H1 (cell line): ENCODE results near the gene DDX60. TPM values are rescaled to one million over a fixed set of nuclear protein-coding genes. Genes with fewer than 3 reads are reported as not detected.

Experiments
- CTCF ChIA-PET: fragments of 300-600 bp; sonication (Branson Sonifier 250); formaldehyde crosslinking; loops from one replicate; lab custom pipeline; 2021; ENCODE audit not compliant: partially characterized antibody; lab: Charles Lee
- POLR2A ChIA-PET: fragments of 300-600 bp; sonication (Branson Sonifier 250); formaldehyde crosslinking; loops from one replicate; lab custom pipeline; 2021; ENCODE audit warnings: inconsistent platforms; ENCODE audit not compliant: partially characterized antibody; lab: Charles Lee
- DNase-seq, 2 experiments: peaks; one replicate each; pipeline versions ENCODE4 v3.0.0 to v3.0.0-alpha.2; 2010 to 2022; ENCODE audit warnings: low spot score in 2 of 2, low read depth in 1 of 2, mixed read lengths in 1 of 2
- FAIRE-seq: peaks from 2 replicates; lab custom pipeline; 2011; peaks lifted over from hg19 to GRCh38; lab: Jason Lieb, UNC
- H2AFZ ChIP-seq: 2 replicates; pipeline ENCODE4 v1.8.1; 2012; ENCODE audit warnings: low read length, inconsistent platforms
- H2AK5ac ChIP-seq: 2 replicates; pipeline ENCODE4 v1.6.1; 2013; ENCODE audit warnings: low read depth, low read length
- H2BK120ac ChIP-seq: replicated peaks from 2 replicates; pipeline ENCODE3; 2013; ENCODE audit warnings: low read depth, low read length, inconsistent platforms
- H2BK12ac ChIP-seq: 2 replicates; pipeline ENCODE4 v1.6.1; 2013; ENCODE audit warnings: low read depth, low read length
- H2BK15ac ChIP-seq: 2 replicates; pipeline ENCODE4 v1.6.1; 2013; ENCODE audit warnings: low read length
- H2BK20ac ChIP-seq: 2 replicates; pipeline ENCODE4 v1.6.1; 2013; ENCODE audit warnings: low read length
- H2BK5ac ChIP-seq: 2 replicates; pipeline ENCODE4 v1.6.1; 2013; ENCODE audit warnings: low read depth, low read length
- H3K14ac ChIP-seq: 2 replicates; pipeline ENCODE4 v1.6.1; 2013; ENCODE audit warnings: inconsistent platforms; ENCODE audit not compliant: insufficient read length
- H3K18ac ChIP-seq: 2 replicates; pipeline ENCODE4 v1.6.1; 2013; ENCODE audit warnings: low read length; ENCODE audit errors: extremely low read depth
- H3K23ac ChIP-seq: 2 replicates; pipeline ENCODE4 v1.6.1; 2013; ENCODE audit warnings: inconsistent platforms; ENCODE audit not compliant: insufficient read length
- H3K23me2 ChIP-seq: 2 replicates; pipeline ENCODE4 v1.6.1; 2013; ENCODE audit warnings: low read depth, low read length
- H3K27ac ChIP-seq: 2 replicates; pipeline ENCODE4 v1.6.1; 2011; ENCODE audit warnings: low read depth, low read length, inconsistent platforms
- H3K27me3 ChIP-seq, 4 experiments: replicated peaks in 1 of 4; 1 replicate in 1 of 4; 2 replicates in 3 of 4; pipeline versions ENCODE4 v1.6.1 to v1.8.1; 2011 to 2013; ENCODE audit warnings: low read length in 3 of 4, mild to moderate bottlenecking in 3 of 4, inconsistent platforms in 2 of 4, mixed read lengths in 2 of 4, moderate library complexity in 1 of 4; ENCODE audit not compliant: control insufficient read depth in 3 of 4, insufficient read depth in 3 of 4; ENCODE audit errors: extremely low read depth in 1 of 4
- H3K36me3 ChIP-seq, 4 experiments: 2 replicates each; pipeline versions ENCODE4 v1.6.1 to v1.8.1; 2011 to 2013; ENCODE audit warnings: mild to moderate bottlenecking in 4 of 4, low read length in 3 of 4, moderate library complexity in 2 of 4, control low read depth in 1 of 4, inconsistent platforms in 1 of 4; ENCODE audit not compliant: insufficient read depth in 4 of 4, control insufficient read depth in 2 of 4
- H3K4ac ChIP-seq: replicated peaks from 2 replicates; pipeline ENCODE3; 2013; ENCODE audit warnings: low read length, low read depth, mixed read lengths, inconsistent platforms; ENCODE audit not compliant: insufficient read length
- H3K4me1 ChIP-seq, 4 experiments: replicated peaks in 1 of 4; 1 replicate in 1 of 4; 2 replicates in 3 of 4; pipeline versions ENCODE4 v1.6.1 to v1.8.1; 2011 to 2013; ENCODE audit warnings: low read length in 3 of 4, inconsistent platforms in 2 of 4, mixed read lengths in 1 of 4; ENCODE audit not compliant: insufficient read depth in 4 of 4, control insufficient read depth in 3 of 4
- H3K4me2 ChIP-seq, 2 experiments: 2 replicates each; pipeline versions ENCODE4 v1.6.1 to v1.8.1; 2011 to 2013; ENCODE audit warnings: low read depth in 2 of 2, low read length in 2 of 2, control low read depth in 1 of 2, inconsistent platforms in 1 of 2, mild to moderate bottlenecking in 1 of 2; ENCODE audit not compliant: insufficient read depth in 1 of 2
- H3K4me3 ChIP-seq, 4 experiments: fragments of 200-600, 300-600 bp in 1 of 4; sonication (generic), shearing (Covaris generic), sonication (Bioruptor Twin) in 1 of 4; 2 replicates each; pipeline versions ENCODE4 v1.5.1 to v1.8.1; 2011 to 2016; ENCODE audit warnings: low read length in 4 of 4, low read depth in 3 of 4, control low read depth in 2 of 4, inconsistent platforms in 2 of 4, mild to moderate bottlenecking in 2 of 4, mixed read lengths in 1 of 4, moderate library complexity in 1 of 4; ENCODE audit not compliant: insufficient read depth in 2 of 4; ENCODE audit errors: extremely low read depth in 1 of 4
- H3K56ac ChIP-seq: replicated peaks from 2 replicates; pipeline ENCODE3; 2013; ENCODE audit warnings: low read depth, mild to moderate bottlenecking, mixed read lengths, low read length, inconsistent platforms; ENCODE audit not compliant: insufficient read length
- H3K79me1 ChIP-seq: 2 replicates; pipeline ENCODE4 v1.6.1; 2013; ENCODE audit warnings: low read depth, low read length, control low read depth
- H3K79me2 ChIP-seq, 2 experiments: 2 replicates each; pipeline versions ENCODE4 v1.6.1 to v1.8.1; 2012 to 2013; ENCODE audit warnings: low read length in 2 of 2, mild to moderate bottlenecking in 2 of 2, inconsistent platforms in 1 of 2; ENCODE audit not compliant: insufficient read depth in 2 of 2, control insufficient read depth in 1 of 2
- H3K9ac ChIP-seq, 4 experiments: replicated peaks in 1 of 4; 1 replicate in 1 of 4; 2 replicates in 3 of 4; pipeline versions ENCODE4 v1.6.1 to v1.8.1; 2011 to 2013; ENCODE audit warnings: low read depth in 3 of 4, low read length in 3 of 4, control low read depth in 2 of 4, mild to moderate bottlenecking in 2 of 4, moderate library complexity in 2 of 4, inconsistent platforms in 1 of 4; ENCODE audit errors: extremely low read depth in 1 of 4
- H3K9me3 ChIP-seq, 2 experiments: 2 replicates each; pipeline versions ENCODE4 v1.6.1 to v1.8.1; 2012 to 2013; ENCODE audit warnings: mild to moderate bottlenecking in 2 of 2, moderate library complexity in 2 of 2, control low read depth in 1 of 2, inconsistent platforms in 1 of 2, low read depth in 1 of 2, low read length in 1 of 2, mixed read lengths in 1 of 2; ENCODE audit not compliant: insufficient read depth in 2 of 2
- H4K20me1 ChIP-seq, 2 experiments: replicated peaks in 1 of 2; 2 replicates each; pipeline versions ENCODE3 to v1.8.1; 2011 to 2013; ENCODE audit warnings: inconsistent platforms in 2 of 2, low read length in 2 of 2, mild to moderate bottlenecking in 1 of 2; ENCODE audit not compliant: insufficient read depth in 2 of 2, control insufficient read depth in 1 of 2
- H4K5ac ChIP-seq: 2 replicates; pipeline ENCODE4 v1.6.1; 2013; ENCODE audit warnings: low read length, low read depth, mixed read lengths, inconsistent platforms; ENCODE audit not compliant: insufficient read length
- H4K8ac ChIP-seq: 2 replicates; pipeline ENCODE4 v1.8.0; 2013; ENCODE audit warnings: mild to moderate bottlenecking, moderate library complexity, low read length, inconsistent platforms; ENCODE audit not compliant: insufficient read depth; ENCODE audit errors: extremely low read depth
- H4K91ac ChIP-seq: replicated peaks from 2 replicates; pipeline ENCODE3; 2013; ENCODE audit warnings: low read length, mixed read lengths, inconsistent platforms; ENCODE audit not compliant: insufficient read length
- PHF8 ChIP-seq: fragments of 200-600 bp; sonication (generic); conservative IDR thresholded peaks from 2 replicates; pipeline ENCODE4 v1.7.1; 2012; ENCODE audit warnings: low read depth, mild to moderate bottlenecking, inconsistent platforms, low read length, moderate library complexity
- RNF2 ChIP-seq: fragments of 200-900, 300-1000 bp; sonication (generic); IDR thresholded peaks from 2 replicates; pipeline ENCODE4 v1.7.1; 2016; ENCODE audit warnings: borderline replicate concordance, low read depth, mild to moderate bottlenecking, antibody characterized with exemption, low read length; ENCODE audit not compliant: poor library complexity, severe bottlenecking; ENCODE audit errors: missing control alignments
- SIN3A ChIP-seq, 2 experiments: IDR thresholded peaks in 1 of 2; conservative IDR thresholded peaks in 1 of 2; 2 replicates each; pipeline ENCODE4 v1.6.1; 2011 to 2012; ENCODE audit warnings: low read length in 2 of 2, improper control_type of control experiment in 1 of 2, low read depth in 1 of 2, mild to moderate bottlenecking in 1 of 2
- ZNF274 ChIP-seq: IDR thresholded peaks from 2 replicates; pipeline ENCODE4 v1.7.0; 2012; ENCODE audit warnings: low read length, borderline replicate concordance; ENCODE audit errors: extremely low read depth
- WGBS, 2 experiments: shearing (Covaris generic) in 1 of 2; methylation state at CpG; one replicate each; pipeline versions ENCODE4 v1.1.6 to v1.1.7; 2013 to 2015; ENCODE audit warnings: low lambda C conversion rate in 2 of 2, mixed read lengths in 2 of 2, inconsistent platforms in 1 of 2, low coverage in 1 of 2, missing lambda C conversion rate in 1 of 2; ENCODE audit not compliant: insufficient replicate concordance in 2 of 2, insufficient coverage in 1 of 2, insufficient read length in 1 of 2; ENCODE audit errors: extremely low coverage in 1 of 2, missing lambda C conversion rate in 1 of 2; 5-methylcytosine and 5-hydroxymethylcytosine counted together
- polyA plus RNA-seq, 7 experiments: library from polyadenylated mRNA; depleted of rRNA in 3 of 7; stranded (reverse) in 5 of 7; unstranded in 2 of 7; fragments of >200 nt in 5 of 7; fragments of 200-250 nt in 2 of 7; gene quantifications; 1 replicate in 5 of 7; 2 replicates in 1 of 7; 4 replicates in 1 of 7; pipeline versions ENCODE4 v1.2.1 to v1.2.3, GENCODE V29; 2011 to 2013; ENCODE audit warnings: missing spikeins in 2 of 7, mixed read lengths in 2 of 7
- total RNA-seq: library from RNA; stranded (reverse); fragmentation: NEBNext Ultra II Directional; extraction: Animal tissue kit (Norgen Biotek cat#: 25700); gene quantifications from 2 replicates; pipeline ENCODE4 v1.2.1, GENCODE V29; 2021
- TF ChIP-seq, protein P1 (sequence below): IDR thresholded peaks from 2 replicates; pipeline ENCODE4 v1.6.1; 2012; ENCODE audit warnings: inconsistent platforms

DDX60 gene
- total and polyA plus RNA-seq, 2 of the 8 experiments (the other 6 are each of a cell fraction or from before 2014, with no cell fraction given), result 1.00 to 1.6 TPM

DNA sequence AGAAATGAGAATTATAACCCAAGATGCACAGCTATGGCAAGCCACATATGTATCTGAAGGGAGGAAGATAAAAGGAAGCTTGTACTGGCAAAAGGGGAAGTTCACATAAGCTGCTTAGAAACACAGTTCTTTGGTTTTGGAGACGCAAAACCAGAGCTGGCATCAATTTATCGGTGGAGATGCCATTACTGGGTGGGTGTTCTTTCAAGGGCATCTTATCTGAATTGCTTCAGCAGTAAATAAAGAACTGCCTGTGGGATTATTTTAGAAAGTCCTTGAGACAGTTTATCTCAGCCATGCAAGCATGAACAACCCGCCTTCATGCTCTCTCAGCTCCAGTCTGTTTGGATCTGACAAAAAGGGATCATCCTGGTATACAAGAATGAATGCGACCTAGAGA, 60.8 kb downstream of the DDX60 start:
- Histone ChIP-seq H4K91ac (no peak overlapping the region), H4K8ac (no peak overlapping the region), H3K9ac (no peak overlapping the region), H2AFZ (no peak overlapping the region), H2BK5ac (no peak overlapping the region), H3K4me1 (no peaks in the 10 kb centered on the region), H3K23me2 (no peaks in the 10 kb centered on the region), H2AK5ac (no peak overlapping the region), H3K79me1 (no peaks in the 10 kb centered on the region), H2BK12ac (no peak overlapping the region), H2BK15ac (no peak overlapping the region), H2BK120ac (no peak overlapping the region), H3K4ac (no peak overlapping the region), H3K56ac (no peak overlapping the region), H3K4me2 (no peak overlapping the region), H4K20me1 (no peaks in the 10 kb centered on the region), H3K14ac (no peak overlapping the region), H3K9me3 (no peaks in the 10 kb centered on the region), H3K27me3 (no peaks in the 10 kb centered on the region), H3K79me2 (no peaks in the 10 kb centered on the region), H4K5ac (no peak overlapping the region), H3K4me3 (no peak overlapping the region), H3K18ac (no peak overlapping the region), H2BK20ac (no peak overlapping the region), H3K36me3 (no peaks in the 10 kb centered on the region), H3K27ac (no peak overlapping the region), H3K23ac (no peak overlapping the region)
- WGBS, 2 experiments, result 96% methylated on average over 4 of the region's 4 CpGs; no CpG with 5 or more reads in 1 of the 2 experiments
- TF ChIP-seq RNF2 (no peak), ZNF274 (no peak), PHF8 (no peak), SIN3A (conservative IDR thresholded peaks at IDR 0.05 in 1 of 2, IDR thresholded peaks at IDR 0.05 in 1 of 2; ENCODE audit: low read depth in 1 of 2, low read length in 2 of 2) (no peak)
- TF ChIP-seq, protein P1, sequence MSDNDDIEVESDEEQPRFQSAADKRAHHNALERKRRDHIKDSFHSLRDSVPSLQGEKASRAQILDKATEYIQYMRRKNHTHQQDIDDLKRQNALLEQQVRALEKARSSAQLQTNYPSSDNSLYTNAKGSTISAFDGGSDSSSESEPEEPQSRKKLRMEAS, result no peak
- POLR2A ChIA-PET, result no interaction called here
- no peak for DNase-seq
- no peak for FAIRE-seq
- CTCF ChIA-PET, result no interaction called here
